GM19351 (cell line): ENCODE measurements around the gene MRM2.

Experiments
- ATAC-seq: cut with Tn5 transposase; IDR thresholded peaks from one replicate; pipeline ENCODE4 v1.9.1; 2021; ENCODE audit warnings: mild to moderate bottlenecking, moderate library complexity; ENCODE audit not compliant: unreplicated experiment

MRM2 gene

GRCh38 chr7:2192831-2193534, 49.0 kb downstream of the MRM2 start:
- no peak for ATAC-seq

GRCh38 chr7:2191016-2191415, 51.0 kb downstream of the MRM2 start:
- ATAC-seq = no peak

GRCh38 chr7:2190531-2190930, 51.5 kb downstream of the MRM2 start:
- ATAC-seq = no peak

GRCh38 chr7:2186166-2186565, 55.8 kb downstream of the MRM2 start:
- no peak for ATAC-seq

GRCh38 chr7:2185715-2186114, 56.3 kb downstream of the MRM2 start:
- ATAC-seq = no peak
